Astrocyte (in vitro differentiated cells and primary cell): ENCODE results near the gene ALK. TPM values are rescaled to one million over a fixed set of nuclear protein-coding genes. Genes with fewer than 3 reads are reported as not detected.

Source experiments
- DNase-seq: peaks from one replicate; pipeline ENCODE4 v3.0.0-alpha.2; 2010; ENCODE audit warnings: low read depth
- FAIRE-seq: peaks from 2 replicates; lab custom pipeline; 2011; peaks lifted over from hg19 to GRCh38; lab: Jason Lieb, UNC
- H2AFZ ChIP-seq: 2 replicates; pipeline ENCODE4 v1.6.0; 2012; ENCODE audit warnings: low read depth, low read length, inconsistent platforms
- H3K27ac ChIP-seq: 2 replicates; pipeline ENCODE4 v1.5.1; 2011; ENCODE audit warnings: low read depth, low read length, inconsistent platforms
- H3K27me3 ChIP-seq: 2 replicates; pipeline ENCODE4 v1.6.0; 2011; ENCODE audit warnings: low read length, inconsistent platforms; ENCODE audit not compliant: insufficient read depth
- H3K36me3 ChIP-seq: 2 replicates; pipeline ENCODE4 v1.5.1; 2011; ENCODE audit warnings: low read length, inconsistent platforms; ENCODE audit not compliant: insufficient read depth
- H3K4me1 ChIP-seq: 2 replicates; pipeline ENCODE4 v1.5.1; 2011; ENCODE audit warnings: low read length, inconsistent platforms; ENCODE audit not compliant: insufficient read depth
- H3K4me2 ChIP-seq: 2 replicates; pipeline ENCODE4 v1.6.0; 2012; ENCODE audit warnings: low read length, inconsistent platforms
- H3K4me3 ChIP-seq: 2 replicates; pipeline ENCODE4 v1.5.1; 2011; ENCODE audit warnings: low read depth, mild to moderate bottlenecking, low read length, inconsistent platforms; ENCODE audit not compliant: insufficient read depth
- H3K79me2 ChIP-seq: 2 replicates; pipeline ENCODE4 v1.6.0; 2012; ENCODE audit warnings: mild to moderate bottlenecking, low read length, inconsistent platforms; ENCODE audit not compliant: insufficient read depth
- H3K9ac ChIP-seq: 2 replicates; pipeline ENCODE4 v1.6.0; 2012; ENCODE audit warnings: mild to moderate bottlenecking, low read length, inconsistent platforms
- H3K9me3 ChIP-seq: 2 replicates; pipeline ENCODE4 v1.5.1; 2012; ENCODE audit warnings: low read depth, mild to moderate bottlenecking, low read length, inconsistent platforms; ENCODE audit not compliant: insufficient read depth
- H4K20me1 ChIP-seq: 2 replicates; pipeline ENCODE4 v1.6.0; 2012; ENCODE audit warnings: low read length, inconsistent platforms; ENCODE audit not compliant: insufficient read depth
- H3K27ac Mint-ChIP-seq: one replicate; pipeline ENCODE4 v1.8.0; 2021; ENCODE audit warnings: mild to moderate bottlenecking, mixed read lengths; ENCODE audit not compliant: unreplicated experiment
- H3K27me3 Mint-ChIP-seq: one replicate; pipeline ENCODE4 v1.8.0; 2021; ENCODE audit warnings: low read depth, mixed read lengths; ENCODE audit not compliant: unreplicated experiment
- H3K36me3 Mint-ChIP-seq: one replicate; pipeline ENCODE4 v1.8.0; 2021; ENCODE audit warnings: low read depth, mixed read lengths; ENCODE audit not compliant: unreplicated experiment
- H3K4me1 Mint-ChIP-seq: one replicate; pipeline ENCODE4 v1.8.0; 2021; ENCODE audit warnings: low read depth, mixed read lengths; ENCODE audit not compliant: unreplicated experiment
- H3K4me3 Mint-ChIP-seq: one replicate; pipeline ENCODE4 v1.8.0; 2021; ENCODE audit warnings: mild to moderate bottlenecking, moderate library complexity, mixed read lengths; ENCODE audit not compliant: unreplicated experiment
- H3K9me3 Mint-ChIP-seq: one replicate; pipeline ENCODE4 v1.8.0; 2021; ENCODE audit warnings: mild to moderate bottlenecking, mixed read lengths; ENCODE audit not compliant: unreplicated experiment
- CTCF ChIP-seq: IDR thresholded peaks from 2 replicates; pipeline ENCODE4 v1.5.1; 2011; ENCODE audit warnings: low read depth, mild to moderate bottlenecking, inconsistent platforms, low read length, moderate library complexity; ENCODE audit not compliant: insufficient read depth
- EZH2 ChIP-seq: IDR thresholded peaks from 2 replicates; pipeline ENCODE4 v1.6.1; 2012; ENCODE audit warnings: mild to moderate bottlenecking, low read length, inconsistent platforms; ENCODE audit not compliant: insufficient read depth
- total RNA-seq: library from RNA; stranded (reverse); gene quantifications from 2 replicates; pipeline ENCODE4 v1.2.1, GENCODE V29; 2021

ALK gene
- total RNA-seq, 1 donor from 2014 or later = 0.16 TPM

DNA sequence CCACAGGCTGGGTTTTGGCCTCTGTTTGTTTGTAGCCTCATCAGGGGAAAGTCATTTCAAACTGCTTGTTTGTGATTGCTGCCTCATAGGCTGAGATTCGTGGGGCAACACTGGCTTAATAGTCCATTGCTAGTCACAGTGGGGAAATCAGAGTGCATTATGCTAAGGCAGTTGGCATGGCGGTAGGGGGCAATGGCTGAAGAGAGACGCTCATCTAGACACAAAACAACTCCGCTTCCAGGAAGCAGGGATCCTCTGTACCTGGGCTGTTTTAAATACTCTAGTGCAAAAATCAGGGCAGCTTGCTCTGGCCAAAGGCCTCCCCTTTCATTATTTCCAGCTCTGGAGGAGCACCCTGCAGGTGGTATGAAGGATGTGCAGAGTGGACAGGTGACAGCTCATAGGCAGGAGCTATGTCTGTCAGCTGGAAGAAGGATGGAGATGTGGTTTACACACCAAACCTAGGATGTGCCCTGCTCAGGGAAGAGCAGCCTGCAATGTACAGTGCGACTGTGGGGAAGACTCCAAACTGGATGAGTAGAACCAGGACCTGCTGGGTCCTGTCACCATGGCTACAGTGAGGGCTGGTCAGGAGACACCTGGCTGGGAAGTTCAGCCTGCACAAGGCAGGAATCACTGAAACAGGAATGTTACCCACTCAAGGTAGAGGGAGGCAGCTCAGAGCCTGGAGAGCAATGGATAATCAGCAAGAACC is 571.9 kb downstream of the ALK start:
- Mint-ChIP-seq H3K36me3 (no peaks in the 10 kb centered on the region), H3K27ac (no peak overlapping the region), H3K4me1 (no peaks in the 10 kb centered on the region), H3K4me3 (no peak overlapping the region), H3K9me3 (peaks cover 3% of the 10 kb centered on the region), H3K27me3 (peaks cover 67% of the 10 kb centered on the region)
- no peak for DNase-seq
- peaks cover 10% of the 10 kb centered on the region for H3K27me3 ChIP-seq
- H3K9me3 ChIP-seq = no peaks in the 10 kb centered on the region
- H2AFZ ChIP-seq = no peak overlapping the region
- no peaks in the 10 kb centered on the region for H3K36me3 ChIP-seq
- H3K4me2 ChIP-seq = no peak overlapping the region
- FAIRE-seq = no peak
- H3K9ac ChIP-seq = no peak overlapping the region
- no peak for TF ChIP-seq EZH2
- no peak for TF ChIP-seq CTCF
- no peak overlapping the region for H3K27ac ChIP-seq
- H3K4me1 ChIP-seq = no peaks in the 10 kb centered on the region
- H3K79me2 ChIP-seq = no peaks in the 10 kb centered on the region
- no peak overlapping the region for H3K4me3 ChIP-seq
- no peaks in the 10 kb centered on the region for H4K20me1 ChIP-seq

DNA sequence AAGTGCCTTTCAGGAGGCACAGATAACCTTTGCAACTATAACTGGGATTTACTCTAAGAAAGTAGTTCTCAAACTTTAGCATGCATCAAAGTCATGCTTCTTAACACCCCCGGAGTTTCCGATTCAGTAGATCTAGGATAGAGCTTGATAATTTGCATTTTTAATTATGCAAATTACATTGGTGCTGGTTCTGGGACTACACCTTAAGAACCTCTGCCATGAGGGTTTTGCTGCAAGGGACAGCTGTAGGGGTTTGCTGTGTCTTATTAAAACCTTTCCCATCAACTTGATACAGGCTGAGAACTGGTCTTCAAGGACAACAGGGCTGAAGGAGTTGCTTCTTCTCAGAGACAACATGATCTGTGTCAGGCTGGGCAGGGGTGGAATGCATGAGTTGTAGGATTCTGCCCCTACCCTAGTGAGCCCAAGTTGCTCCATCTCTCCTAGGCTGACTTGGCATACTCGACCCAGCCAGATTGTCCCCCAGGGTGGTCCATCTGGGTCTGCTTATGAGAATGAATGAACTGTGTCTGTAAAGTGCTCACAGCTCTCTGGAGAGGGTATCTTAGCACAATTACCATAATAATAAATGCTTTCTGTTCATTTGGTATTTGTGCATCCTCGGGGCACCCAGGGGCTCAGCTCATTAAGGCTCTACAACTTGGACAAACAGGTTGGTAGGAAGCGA is 573.5 kb downstream of the ALK start:
- Mint-ChIP-seq H3K27me3 (peaks cover 61% of the 10 kb centered on the region), H3K27ac (no peak overlapping the region), H3K4me3 (no peak overlapping the region), H3K9me3 (no peaks in the 10 kb centered on the region), H3K4me1 (no peaks in the 10 kb centered on the region), H3K36me3 (no peaks in the 10 kb centered on the region)
- Histone ChIP-seq H3K9me3 (no peaks in the 10 kb centered on the region), H3K27me3 (peaks cover 13% of the 10 kb centered on the region), H3K4me3 (no peak overlapping the region), H3K36me3 (no peaks in the 10 kb centered on the region), H3K27ac (no peak overlapping the region), H3K9ac (no peak overlapping the region), H3K4me2 (no peak overlapping the region), H3K79me2 (no peaks in the 10 kb centered on the region), H3K4me1 (no peaks in the 10 kb centered on the region), H4K20me1 (no peaks in the 10 kb centered on the region), H2AFZ (no peak overlapping the region)
- DNase-seq (no peak), FAIRE-seq (no peak)
- no peak for TF ChIP-seq CTCF
- TF ChIP-seq EZH2 = no peak

- no peak overlapping the region for H3K4me2 ChIP-seq
- peaks cover 11% of the 10 kb centered on the region for H3K27me3 ChIP-seq
- TF ChIP-seq EZH2 (no peak), CTCF (no peak)
- Mint-ChIP-seq H3K4me1 (no peaks in the 10 kb centered on the region), H3K4me3 (no peak overlapping the region), H3K27ac (no peak overlapping the region), H3K36me3 (no peaks in the 10 kb centered on the region), H3K9me3 (no peaks in the 10 kb centered on the region), H3K27me3 (peaks cover 45% of the 10 kb centered on the region)
- H4K20me1 ChIP-seq = no peaks in the 10 kb centered on the region
- no peak overlapping the region for H3K4me3 ChIP-seq
- H2AFZ ChIP-seq = no peak overlapping the region
- H3K4me1 ChIP-seq = no peaks in the 10 kb centered on the region
- H3K27ac ChIP-seq = no peak overlapping the region
- no peaks in the 10 kb centered on the region for H3K79me2 ChIP-seq
- no peaks in the 10 kb centered on the region for H3K36me3 ChIP-seq
- no peak overlapping the region for H3K9ac ChIP-seq
- FAIRE-seq = no peak
- DNase-seq = no peak
- H3K9me3 ChIP-seq = no peaks in the 10 kb centered on the region
These were observed 576.1 kb downstream of the ALK start for GRCh38 chr2:29345236-29345635.
